GM19467 (cell line): ENCODE data around the gene ZNF800.

Source experiments
- ATAC-seq: cut with Tn5 transposase; IDR thresholded peaks from one replicate; pipeline ENCODE4 v1.9.1; 2021; ENCODE audit warnings: mild to moderate bottlenecking, moderate library complexity; ENCODE audit not compliant: unreplicated experiment

Gene ZNF800

DNA sequence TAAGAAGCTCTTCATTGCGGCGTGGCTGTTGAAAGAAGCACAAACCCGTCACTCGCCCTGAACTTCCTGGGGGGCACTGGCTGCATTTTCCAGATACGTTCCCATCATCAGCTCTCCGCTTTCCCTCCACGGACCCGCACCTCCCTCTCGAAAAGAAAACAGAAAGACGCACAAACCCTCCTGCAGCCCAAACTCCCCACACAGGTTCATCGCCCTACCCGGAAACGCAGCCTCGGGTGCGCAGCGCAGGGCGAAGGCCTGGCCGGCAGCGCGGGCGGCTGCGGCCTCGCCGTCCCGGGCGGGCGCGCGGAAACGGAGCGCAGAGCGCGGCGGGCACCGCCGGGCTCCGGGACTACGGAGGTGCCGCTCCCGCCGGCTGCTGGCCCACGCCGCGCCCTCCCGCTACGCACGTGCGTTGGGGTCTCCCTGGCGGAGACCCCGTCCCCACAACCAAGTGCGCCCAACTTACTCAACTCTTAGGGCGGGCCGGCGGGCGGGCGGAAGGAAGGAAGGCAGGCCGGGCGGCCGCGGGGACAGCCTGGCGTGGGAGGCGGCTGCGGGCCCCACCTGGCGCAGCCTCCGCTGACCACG, 822 bp downstream of the ZNF800 start:
- peak; percentile 38 for ATAC-seq

DNA sequence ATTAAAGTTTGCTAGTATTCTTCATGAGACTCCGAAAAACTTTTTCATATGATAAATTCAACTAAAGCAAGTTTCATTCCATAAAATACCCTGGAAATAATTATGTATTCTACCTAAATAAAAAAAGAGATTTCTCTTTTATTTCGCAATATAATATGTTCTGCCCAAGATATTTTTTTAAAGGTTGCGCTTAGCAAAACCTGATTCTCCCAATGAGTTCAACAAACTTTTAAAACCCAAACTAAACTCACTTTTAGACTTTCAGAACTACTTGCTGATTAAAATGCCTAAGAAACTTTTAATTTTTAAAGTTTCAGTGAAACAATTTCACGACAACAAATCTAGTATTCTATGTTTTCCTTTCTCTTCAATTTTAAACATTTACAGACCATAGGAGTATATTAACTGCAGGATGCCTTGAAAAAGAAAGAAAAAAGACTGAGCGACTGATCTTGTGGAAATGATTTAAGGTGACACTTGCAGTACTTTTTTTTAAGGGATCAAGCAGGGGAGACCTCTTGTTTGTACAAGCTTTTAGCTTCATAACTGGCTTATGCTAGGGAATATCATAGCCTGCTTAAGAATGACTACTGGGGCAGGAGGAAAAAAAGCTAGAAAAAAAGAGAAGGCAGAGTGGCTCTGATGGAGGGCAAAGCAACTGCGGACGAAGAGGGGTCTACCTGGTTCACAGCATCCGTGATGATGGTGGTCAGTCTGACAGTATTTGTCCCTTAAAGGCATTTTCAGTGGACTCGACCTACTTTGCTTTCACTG, 1.5 kb downstream of the ZNF800 start:
- no peak for ATAC-seq

- no peak for ATAC-seq
Measured at GRCh38 chr7:127390186-127390816, 2.2 kb downstream of the ZNF800 start.

DNA sequence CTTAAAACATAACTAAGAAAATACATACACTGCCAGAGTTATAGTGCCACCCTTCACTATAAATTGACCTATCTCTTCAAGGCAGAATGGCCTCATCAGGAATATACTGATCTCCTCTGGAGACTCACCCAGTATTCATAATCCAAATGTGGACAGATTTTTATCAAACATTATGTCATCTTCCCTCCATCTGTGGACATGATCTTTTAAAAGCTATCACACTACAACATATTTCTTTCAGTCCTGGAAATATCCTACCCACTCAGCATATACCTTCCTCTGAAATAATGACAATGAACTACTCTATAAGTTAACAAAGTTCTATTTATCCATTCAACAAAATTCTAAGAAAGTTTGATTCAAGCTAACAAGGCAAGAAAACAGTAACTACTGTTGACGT, 3.2 kb downstream of the ZNF800 start:
- ATAC-seq: no peak

GRCh38 chr7:127387974-127388373, 4.5 kb downstream of the ZNF800 start:
- no peak for ATAC-seq

DNA sequence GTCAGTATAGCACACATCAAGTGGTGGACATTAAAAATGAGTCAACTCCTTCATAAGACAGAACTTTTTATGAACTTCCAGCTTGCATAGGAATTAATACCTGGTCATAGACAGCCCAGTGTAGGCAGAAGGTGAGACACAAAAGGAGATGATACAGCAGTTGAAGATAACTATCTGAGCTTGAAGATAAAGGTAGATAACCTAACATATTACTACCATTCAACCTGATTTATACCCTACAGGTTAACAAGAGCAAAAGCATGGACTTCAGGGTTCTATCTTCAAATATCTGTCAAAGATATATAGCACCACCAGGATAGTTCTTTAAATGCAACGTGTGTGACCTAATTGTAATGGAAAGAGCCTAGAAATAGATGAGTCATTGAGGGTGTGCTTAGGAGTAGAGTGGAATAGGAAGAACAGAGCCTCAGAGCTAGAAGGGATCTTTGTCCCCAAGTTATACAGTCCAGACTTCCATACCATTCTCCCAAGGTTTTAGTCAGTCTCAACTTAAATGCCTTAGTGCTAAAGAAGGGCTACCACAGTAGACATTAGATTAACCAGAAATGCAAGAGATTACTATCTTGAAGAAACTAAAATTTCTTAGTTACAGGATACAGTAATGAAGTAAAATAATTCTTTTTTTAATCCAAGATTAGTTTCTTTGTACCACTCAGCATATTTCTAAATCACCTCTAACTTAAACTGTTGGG, 9.2 kb downstream of the ZNF800 start:
- ATAC-seq: no peak

DNA sequence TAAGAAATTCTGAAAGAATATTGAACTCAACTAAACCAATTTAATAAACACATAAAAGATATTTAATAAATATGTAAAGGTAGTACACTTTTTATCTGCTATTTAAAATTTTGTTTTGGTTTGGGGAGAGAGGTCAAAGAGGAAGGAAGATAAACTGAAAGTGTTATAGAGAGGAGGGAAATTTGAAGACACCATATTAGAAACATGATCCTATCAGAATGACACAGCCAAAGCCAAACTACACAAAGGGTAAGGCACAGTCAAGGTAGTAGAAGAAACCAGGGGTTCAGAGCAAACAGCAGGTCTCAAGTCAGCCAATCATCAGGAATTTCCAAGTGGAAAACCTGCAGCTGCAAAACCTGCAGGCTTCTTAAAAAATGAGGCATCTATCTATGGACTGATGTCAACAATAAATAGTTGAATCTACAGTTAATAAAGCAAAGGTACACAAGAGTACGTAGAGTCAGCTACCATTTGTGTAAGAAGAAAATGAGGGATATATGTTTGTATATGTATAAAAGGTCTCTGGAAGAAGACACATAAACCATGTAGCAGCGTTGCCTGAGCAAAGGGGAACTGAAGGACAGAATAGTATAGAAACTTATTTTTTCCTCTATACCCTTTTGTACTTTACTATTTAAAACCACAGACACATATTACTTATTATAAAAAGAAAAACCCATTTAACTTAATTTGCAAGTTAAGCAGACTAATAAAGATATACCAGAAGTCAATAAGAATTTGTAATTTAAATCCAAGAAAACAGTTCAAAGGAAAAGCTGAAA, 10.0 kb downstream of the ZNF800 start:
- no peak for ATAC-seq

- no peak for ATAC-seq
Measured at GRCh38 chr7:127380479-127380878, 12.0 kb downstream of the ZNF800 start.

DNA sequence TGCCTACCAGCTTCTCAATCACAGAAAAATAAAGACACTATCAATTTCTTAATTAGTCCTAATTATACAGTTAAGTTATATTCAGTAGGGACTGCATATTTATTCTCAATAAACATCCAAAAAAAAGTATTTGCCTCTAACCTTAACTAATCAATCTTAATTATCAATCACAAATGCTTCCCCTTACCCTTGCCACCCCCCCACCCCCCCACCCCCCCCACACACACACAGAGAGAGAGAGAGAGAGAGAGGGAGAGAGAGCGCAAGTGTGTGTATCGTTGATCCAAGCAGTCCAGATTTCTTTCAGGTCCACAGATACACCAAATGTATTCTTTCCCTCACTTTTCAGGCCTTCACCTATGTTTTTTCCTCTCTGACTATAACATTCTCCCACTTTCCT, 12.9 kb downstream of the ZNF800 start:
- ATAC-seq: no peak

GRCh38 chr7:127378537-127378936, 14.0 kb downstream of the ZNF800 start:
- ATAC-seq: no peak

DNA sequence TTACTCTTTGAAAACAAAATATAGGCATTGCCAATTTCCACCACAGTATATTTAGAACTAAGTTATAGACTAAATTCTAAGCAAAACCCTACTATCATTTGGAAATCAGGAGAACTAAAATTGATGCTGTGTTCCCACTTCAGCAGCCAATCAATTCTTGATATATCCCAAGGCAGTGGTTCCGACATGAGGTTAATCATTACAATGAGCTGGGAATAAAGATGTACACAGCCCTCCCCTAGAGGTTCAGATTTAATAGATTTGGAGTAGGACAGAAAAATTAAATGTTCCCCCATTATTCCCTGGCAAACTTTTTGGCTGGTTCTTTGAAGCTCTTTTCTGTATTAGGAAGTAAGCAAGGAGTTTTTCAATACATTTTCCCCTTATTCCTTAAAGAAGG, 15.1 kb downstream of the ZNF800 start:
- ATAC-seq: no peak

- no peak for ATAC-seq
Measured at GRCh38 chr7:127375631-127376030, 16.9 kb downstream of the ZNF800 start.

DNA sequence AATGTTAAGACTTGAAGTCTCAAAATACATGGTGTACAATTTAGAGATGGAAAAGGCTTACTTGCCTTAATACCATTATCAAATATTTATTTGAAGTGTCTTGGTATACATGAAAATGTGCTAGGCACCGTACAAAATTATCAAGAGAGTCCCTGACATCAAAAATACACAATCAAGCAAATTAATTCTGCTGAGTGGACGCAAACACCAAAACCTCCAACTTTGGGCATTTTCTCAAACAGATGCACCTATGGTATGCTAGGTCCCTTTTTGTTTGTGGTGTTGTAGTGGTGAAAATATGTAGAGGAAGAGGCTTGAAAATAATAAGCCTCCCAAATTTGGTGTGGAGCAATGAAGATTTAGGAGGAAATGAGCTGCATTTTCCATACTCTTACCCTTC, 24.8 kb downstream of the ZNF800 start:
- ATAC-seq: no peak

DNA sequence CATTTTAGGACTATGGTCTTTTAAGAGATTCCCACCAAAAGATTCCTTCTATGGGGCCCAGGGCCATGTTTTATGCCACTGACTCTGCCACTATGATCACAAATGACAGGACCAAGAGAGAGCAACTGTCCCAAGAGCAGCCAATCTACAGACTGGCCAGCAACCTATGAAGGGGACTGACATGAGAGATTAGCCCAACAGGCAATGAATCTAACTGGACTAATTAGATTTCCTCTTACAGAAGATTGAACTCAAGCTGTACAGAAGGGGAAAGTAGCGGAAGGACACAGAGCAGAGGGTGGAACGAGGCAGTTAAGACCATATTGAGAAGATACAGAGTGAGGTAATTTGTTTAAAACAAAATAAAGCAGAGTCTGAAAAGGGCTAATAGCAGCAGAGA, 25.8 kb downstream of the ZNF800 start:
- no peak for ATAC-seq

DNA sequence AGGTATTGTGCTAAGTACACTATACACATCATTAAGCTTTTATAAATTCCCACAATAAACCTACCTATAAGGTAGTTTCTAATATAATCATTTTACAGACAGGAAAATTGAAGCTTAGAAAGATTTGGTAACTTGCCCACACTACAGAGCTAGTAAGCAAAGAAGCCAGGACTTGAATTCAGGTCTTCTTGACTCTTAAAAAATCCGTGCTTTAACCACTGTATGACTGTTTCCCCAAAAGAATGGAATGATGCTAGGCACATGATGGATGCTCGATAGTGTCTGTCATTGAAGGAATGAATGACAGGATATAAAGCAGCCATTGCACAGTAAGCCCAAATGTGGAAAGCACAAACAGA, 26.6 kb downstream of the ZNF800 start:
- no peak for ATAC-seq

DNA sequence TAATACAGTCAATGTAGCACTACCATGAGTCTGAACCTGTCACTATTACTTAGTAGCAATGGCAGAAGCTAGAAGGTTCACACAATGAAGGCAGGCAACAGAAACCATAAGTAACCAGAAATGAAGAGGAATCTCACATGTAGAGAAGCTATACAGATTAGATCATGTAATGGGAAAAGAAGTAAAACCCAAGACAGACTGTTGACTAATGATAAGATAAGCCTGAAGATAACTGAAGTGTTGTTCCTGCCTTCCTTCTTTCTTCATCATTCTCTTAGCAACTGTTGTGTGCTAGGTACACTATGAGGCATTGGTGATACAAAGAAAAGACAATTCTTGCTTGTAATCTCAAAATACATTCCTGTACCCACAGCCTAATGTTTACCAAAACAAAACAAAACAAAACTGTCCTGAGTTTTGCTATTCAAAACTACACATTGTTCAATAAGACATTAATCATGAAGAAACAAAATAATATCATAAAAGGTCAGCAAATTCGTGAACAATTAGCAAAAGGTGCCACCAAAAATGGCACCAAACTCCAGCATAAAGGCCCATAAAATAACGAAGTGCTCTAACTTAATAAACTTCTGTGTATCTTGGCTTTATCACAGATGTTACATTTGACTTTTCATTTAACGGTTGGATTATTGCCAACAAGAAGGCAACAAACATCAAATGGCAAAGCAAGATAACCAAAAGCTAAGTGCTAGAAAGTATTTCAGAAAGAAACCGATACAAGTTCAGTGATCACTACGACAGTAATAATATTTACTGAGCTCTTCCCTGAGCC, 27.1 kb downstream of the ZNF800 start:
- no peak for ATAC-seq

GRCh38 chr7:127362364-127363027, 30.0 kb downstream of the ZNF800 start:
- ATAC-seq: no peak

DNA sequence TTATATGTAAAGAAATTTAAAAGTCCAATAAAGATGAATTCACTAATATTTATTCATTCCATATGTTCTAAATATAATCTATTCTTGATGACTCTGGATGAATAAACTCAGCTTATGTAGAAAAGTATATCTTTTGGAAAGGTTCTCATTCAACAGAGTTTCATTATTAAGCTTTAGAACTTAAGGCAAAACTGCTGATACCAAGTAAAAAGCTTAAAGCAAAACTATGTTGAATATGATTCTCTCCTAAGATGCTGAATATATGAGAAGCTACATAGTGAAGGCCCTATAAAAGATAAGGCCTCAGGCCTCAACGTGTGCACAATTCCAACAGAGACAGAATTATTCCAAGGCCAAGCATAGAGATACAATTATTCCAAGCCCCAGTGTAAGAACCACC, 30.8 kb downstream of the ZNF800 start:
- no peak for ATAC-seq

GRCh38 chr7:127359011-127359410, 33.5 kb downstream of the ZNF800 start:
- no peak for ATAC-seq

GRCh38 chr7:127353897-127354296, 38.6 kb downstream of the ZNF800 start:
- no peak for ATAC-seq
